Smooth muscle cell (in vitro differentiated cells): ENCODE results near the gene XRRA1. TPM values are rescaled to one million over a fixed set of nuclear protein-coding genes. Genes with fewer than 3 reads are reported as not detected.
A peak's percentile ranks its signal among the peaks of the same experiment; 100 is the strongest.

Source experiments
- DNase-seq: peaks from one replicate; lab custom pipeline; 2025; ENCODE audit not compliant: unreplicated experiment; lab: John Stamatoyannopoulos, UW
- H2AFZ ChIP-seq: fragments of 200-600 bp; sonication (generic); 2 replicates; pipeline ENCODE4 v1.6.0; 2016; ENCODE audit warnings: antibody characterized with exemption, low read depth, mild to moderate bottlenecking
- H3F3A ChIP-seq: fragments of 200-600 bp; sonication (generic); 2 replicates; pipeline ENCODE4 v1.6.0; 2017; ENCODE audit warnings: antibody characterized with exemption, low read depth
- H3K27ac ChIP-seq: fragments of 200-600 bp; sonication (generic); 2 replicates; pipeline ENCODE4 v1.5.1; 2016; ENCODE audit warnings: low read depth, mild to moderate bottlenecking
- H3K27me3 ChIP-seq: fragments of 200-600 bp; sonication (generic); 2 replicates; pipeline ENCODE4 v1.6.1; 2016; ENCODE audit warnings: low read depth, mild to moderate bottlenecking
- H3K36me3 ChIP-seq: fragments of 200-600 bp; sonication (generic); 2 replicates; pipeline ENCODE4 v1.5.1; 2016; ENCODE audit warnings: low read depth
- H3K4me1 ChIP-seq: fragments of 200-600 bp; sonication (generic); 2 replicates; pipeline ENCODE4 v1.5.1; 2016; ENCODE audit warnings: low read depth
- H3K4me2 ChIP-seq: fragments of 200-600 bp; sonication (generic); 2 replicates; pipeline ENCODE4 v1.6.0; 2016; ENCODE audit warnings: mild to moderate bottlenecking
- H3K4me3 ChIP-seq: fragments of 200-600 bp; sonication (generic); 2 replicates; pipeline ENCODE4 v1.5.1; 2016; ENCODE audit warnings: mild to moderate bottlenecking
- H3K79me2 ChIP-seq: fragments of 200-600 bp; sonication (generic); 2 replicates; pipeline ENCODE4 v1.6.0; 2016; ENCODE audit warnings: low read depth, mild to moderate bottlenecking
- H3K9ac ChIP-seq: fragments of 200-600 bp; sonication (generic); 2 replicates; pipeline ENCODE4 v1.6.0; 2016; ENCODE audit warnings: low read depth
- H3K9me3 ChIP-seq: fragments of 200-600 bp; sonication (generic); replicated peaks from 2 replicates; pipeline ENCODE4 v1.5.1; 2016; ENCODE audit warnings: low read depth
- H4K20me1 ChIP-seq: fragments of 200-600 bp; sonication (generic); 2 replicates; pipeline ENCODE4 v1.6.0; 2016; ENCODE audit warnings: low read depth
- WGBS: methylation state at CpG from one replicate; pipeline ENCODE4 v1.1.7; 2016; ENCODE audit warnings: low lambda C conversion rate; 5-methylcytosine and 5-hydroxymethylcytosine counted together
- polyA plus RNA-seq: library from polyadenylated mRNA; unstranded; fragments of >200 nt; fragmentation: Nextera tagmentation; extraction: Ambion mirVana; gene quantifications from 2 replicates; pipeline ENCODE4 v1.2.1, GENCODE V29; 2016
- total RNA-seq: library from RNA; depleted of rRNA; stranded (reverse); fragments of >200 nt; gene quantifications from 2 replicates; pipeline ENCODE4 v1.2.3, GENCODE V29; 2014
- TF ChIP-seq, protein P1 (sequence below): fragments of 200-600 bp; sonication (generic); IDR thresholded peaks from 2 replicates; pipeline ENCODE4 v1.5.1; 2017; ENCODE audit warnings: borderline replicate concordance, mild to moderate bottlenecking, antibody characterized with exemption; ENCODE audit not compliant: insufficient read depth, poor library complexity, severe bottlenecking

XRRA1 gene
- total and polyA plus RNA-seq, 2 experiments from 2014 or later: 3.8 to 9.4 TPM

GRCh38 chr11:74839971-74840370 lies 108.9 kb downstream of the XRRA1 start:
- TF ChIP-seq, protein P1, sequence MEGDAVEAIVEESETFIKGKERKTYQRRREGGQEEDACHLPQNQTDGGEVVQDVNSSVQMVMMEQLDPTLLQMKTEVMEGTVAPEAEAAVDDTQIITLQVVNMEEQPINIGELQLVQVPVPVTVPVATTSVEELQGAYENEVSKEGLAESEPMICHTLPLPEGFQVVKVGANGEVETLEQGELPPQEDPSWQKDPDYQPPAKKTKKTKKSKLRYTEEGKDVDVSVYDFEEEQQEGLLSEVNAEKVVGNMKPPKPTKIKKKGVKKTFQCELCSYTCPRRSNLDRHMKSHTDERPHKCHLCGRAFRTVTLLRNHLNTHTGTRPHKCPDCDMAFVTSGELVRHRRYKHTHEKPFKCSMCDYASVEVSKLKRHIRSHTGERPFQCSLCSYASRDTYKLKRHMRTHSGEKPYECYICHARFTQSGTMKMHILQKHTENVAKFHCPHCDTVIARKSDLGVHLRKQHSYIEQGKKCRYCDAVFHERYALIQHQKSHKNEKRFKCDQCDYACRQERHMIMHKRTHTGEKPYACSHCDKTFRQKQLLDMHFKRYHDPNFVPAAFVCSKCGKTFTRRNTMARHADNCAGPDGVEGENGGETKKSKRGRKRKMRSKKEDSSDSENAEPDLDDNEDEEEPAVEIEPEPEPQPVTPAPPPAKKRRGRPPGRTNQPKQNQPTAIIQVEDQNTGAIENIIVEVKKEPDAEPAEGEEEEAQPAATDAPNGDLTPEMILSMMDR: no peak
- Histone ChIP-seq H3K4me2 (no peak overlapping the region), H3K4me3 (no peak overlapping the region), H4K20me1 (no peaks in the 10 kb centered on the region), H3F3A (peaks cover 12% of the 10 kb centered on the region), H3K9me3 (no peaks in the 10 kb centered on the region), H3K27ac (no peak overlapping the region), H3K36me3 (peaks cover 18% of the 10 kb centered on the region), H3K79me2 (no peaks in the 10 kb centered on the region), H3K9ac (no peak overlapping the region), H3K27me3 (no peaks in the 10 kb centered on the region), H3K4me1 (no peaks in the 10 kb centered on the region), H2AFZ (no peak overlapping the region)
- WGBS: 24% methylated on average over 2 of the region's 2 CpGs
- no peak for DNase-seq

DNA sequence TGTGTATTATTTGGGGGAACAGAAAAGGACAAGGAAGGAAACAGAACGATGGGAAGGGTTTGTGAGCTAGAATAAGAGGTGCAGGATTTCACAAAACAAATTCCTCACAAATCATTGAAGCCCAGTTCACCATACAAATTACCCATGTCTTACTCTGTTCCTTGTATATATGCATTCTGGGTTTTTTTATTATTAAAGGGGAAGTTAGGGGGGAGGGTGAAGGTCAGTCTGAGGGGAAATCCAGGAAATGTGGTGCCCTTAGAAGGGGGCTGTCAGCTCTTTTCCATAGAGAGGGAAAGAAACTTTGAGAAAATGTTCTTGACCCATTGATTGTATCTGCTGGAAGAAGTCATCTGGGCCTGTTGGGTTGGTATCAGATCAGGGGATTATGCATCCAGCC lies 109.4 kb downstream of the XRRA1 start:
- no peak overlapping the region for H3K27ac ChIP-seq
- H3K4me1 ChIP-seq: no peaks in the 10 kb centered on the region
- TF ChIP-seq, protein P1: no peak
- no peak for DNase-seq
- no peaks in the 10 kb centered on the region for H3K27me3 ChIP-seq
- no peak overlapping the region for H3K4me3 ChIP-seq
- no peak overlapping the region for H2AFZ ChIP-seq
- H4K20me1 ChIP-seq: no peaks in the 10 kb centered on the region
- H3K79me2 ChIP-seq: no peaks in the 10 kb centered on the region
- H3K9me3 ChIP-seq: no peaks in the 10 kb centered on the region
- WGBS: 89% methylated on average over 1 of the region's 1 CpG
- H3K9ac ChIP-seq: no peak overlapping the region
- H3K4me2 ChIP-seq: no peak overlapping the region
- H3F3A ChIP-seq: peaks cover 12% of the 10 kb centered on the region
- H3K36me3 ChIP-seq: peaks cover 18% of the 10 kb centered on the region

DNA sequence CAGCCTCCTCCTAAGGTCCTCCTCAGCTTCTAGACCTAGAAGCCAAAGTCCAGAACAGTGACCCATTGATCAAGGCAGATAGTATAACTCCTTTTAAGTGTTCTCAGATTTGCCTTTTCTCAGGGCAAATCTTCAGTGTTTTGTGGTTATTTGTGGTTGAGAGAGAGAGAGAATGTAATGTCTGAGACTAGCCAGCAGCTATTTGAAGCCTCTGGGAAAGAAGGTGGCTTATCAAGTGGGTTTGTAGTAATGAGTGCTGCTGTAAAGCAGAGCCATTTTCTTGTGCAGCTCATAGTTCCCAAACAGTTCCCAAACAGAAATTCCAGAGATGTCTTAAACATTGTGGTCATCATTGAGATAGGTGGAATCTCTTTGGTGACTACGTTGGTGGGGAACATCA lies 110.7 kb downstream of the XRRA1 start:
- WGBS: 32% methylated on average over 1 of the region's 1 CpG
- H3K79me2 ChIP-seq: no peaks in the 10 kb centered on the region
- H3K4me1 ChIP-seq: no peaks in the 10 kb centered on the region
- H3K36me3 ChIP-seq: peaks cover 18% of the 10 kb centered on the region
- H3K9ac ChIP-seq: no peak overlapping the region
- H3K9me3 ChIP-seq: no peaks in the 10 kb centered on the region
- H4K20me1 ChIP-seq: no peaks in the 10 kb centered on the region
- no peaks in the 10 kb centered on the region for H3K27me3 ChIP-seq
- H3K4me3 ChIP-seq: no peak overlapping the region
- no peak for DNase-seq
- H3K4me2 ChIP-seq: no peak overlapping the region
- H3K27ac ChIP-seq: peak overlapping the region; percentile 20
- TF ChIP-seq, protein P1: no peak
- peaks cover 12% of the 10 kb centered on the region for H3F3A ChIP-seq
- H2AFZ ChIP-seq: no peak overlapping the region

DNA sequence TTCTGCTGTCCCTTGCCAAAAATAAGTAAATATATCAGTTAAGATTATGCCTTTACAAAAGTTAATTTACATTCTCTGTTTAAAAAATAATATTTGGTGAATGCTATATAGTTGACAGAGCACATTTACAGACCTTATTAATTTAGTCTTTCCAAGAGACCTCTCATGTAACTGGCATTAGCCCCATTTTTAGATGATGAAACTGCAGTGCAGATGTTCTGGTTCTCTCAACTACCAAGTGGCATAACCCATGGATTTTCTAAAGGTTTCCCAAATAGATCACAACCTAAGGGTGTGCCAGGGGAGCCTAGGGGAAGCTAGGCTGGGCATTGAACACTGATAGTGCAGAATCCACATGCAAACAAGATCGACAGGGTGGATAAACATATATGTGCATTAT lies 111.7 kb downstream of the XRRA1 start:
- H2AFZ ChIP-seq: no peak overlapping the region
- H3F3A ChIP-seq: peaks cover 12% of the 10 kb centered on the region
- TF ChIP-seq, protein P1: no peak
- H3K9me3 ChIP-seq: no peaks in the 10 kb centered on the region
- no peaks in the 10 kb centered on the region for H3K4me1 ChIP-seq
- no peak for DNase-seq
- H4K20me1 ChIP-seq: no peaks in the 10 kb centered on the region
- no peak overlapping the region for H3K4me2 ChIP-seq
- no peaks in the 10 kb centered on the region for H3K79me2 ChIP-seq
- peaks cover 18% of the 10 kb centered on the region for H3K36me3 ChIP-seq
- H3K4me3 ChIP-seq: no peak overlapping the region
- 97% methylated on average over 1 of the region's 1 CpG for WGBS
- no peak overlapping the region for H3K9ac ChIP-seq
- no peak overlapping the region for H3K27ac ChIP-seq
- no peaks in the 10 kb centered on the region for H3K27me3 ChIP-seq
